Calu3 (cell line): ENCODE measurements around the gene TSSK1B. TPM values are rescaled to one million over a fixed set of nuclear protein-coding genes. Genes with fewer than 3 reads are reported as not detected.
"Not testable (repeated sequence)": the region's sequence is repeated elsewhere in the genome, so short reads cannot be mapped to it uniquely, and the experiment has no call there.

ENCODE experiments used
- BruUV-seq: library from RNA; stranded (reverse); fragments of 400-500 nt; replicated peaks from 2 replicates; lab custom pipeline; 2021; lab: Mats Ljungman, UMichigan
- CTCF ChIA-PET: fragments of 300-600 bp; sonication (Branson Sonifier 250); formaldehyde crosslinking; loops from one replicate; lab custom pipeline; 2022; ENCODE audit warnings: antibody characterized with exemption; lab: Charles Lee
- DNase-seq: peaks from one replicate; pipeline ENCODE4 v3.0.0; 2022
- H3K27ac Mint-ChIP-seq: one replicate; pipeline ENCODE4 v1.8.0; 2022; ENCODE audit warnings: mixed read lengths; ENCODE audit not compliant: unreplicated experiment
- H3K27me3 Mint-ChIP-seq: one replicate; pipeline ENCODE4 v1.8.0; 2022; ENCODE audit warnings: mixed read lengths; ENCODE audit not compliant: unreplicated experiment
- H3K36me3 Mint-ChIP-seq: one replicate; pipeline ENCODE4 v1.8.0; 2022; ENCODE audit warnings: mild to moderate bottlenecking, moderate library complexity, mixed read lengths; ENCODE audit not compliant: insufficient read depth, unreplicated experiment
- H3K4me1 Mint-ChIP-seq: one replicate; pipeline ENCODE4 v1.8.0; 2022; ENCODE audit warnings: mild to moderate bottlenecking, low read depth, mixed read lengths; ENCODE audit not compliant: unreplicated experiment
- H3K4me3 Mint-ChIP-seq: one replicate; pipeline ENCODE4 v1.8.0; 2022; ENCODE audit warnings: mild to moderate bottlenecking, low read depth, moderate library complexity, mixed read lengths; ENCODE audit not compliant: unreplicated experiment
- H3K9me3 Mint-ChIP-seq: one replicate; pipeline ENCODE4 v1.8.0; 2022; ENCODE audit warnings: low read depth, mixed read lengths; ENCODE audit not compliant: unreplicated experiment
- intact Hi-C: fragments of 100-400 bp; cut with micrococcal nuclease; formaldehyde crosslinking; loops from one replicate; pipeline ENCODE4 v1.10.0; 2022; ENCODE audit not compliant: unreplicated experiment
- total RNA-seq: library from RNA; stranded (reverse); gene quantifications from 2 replicates; pipeline ENCODE4 v1.2.3, GENCODE V29; 2022
- TF ChIP-seq, protein P1 (sequence below): fragments of 200-600 bp; IDR thresholded peaks from one replicate; pipeline ENCODE4 v1.8.0; 2022; ENCODE audit warnings: antibody characterized with exemption; ENCODE audit not compliant: unreplicated experiment

Gene TSSK1B
- total RNA-seq, 1 experiment from 2014 or later, result not detected

DNA sequence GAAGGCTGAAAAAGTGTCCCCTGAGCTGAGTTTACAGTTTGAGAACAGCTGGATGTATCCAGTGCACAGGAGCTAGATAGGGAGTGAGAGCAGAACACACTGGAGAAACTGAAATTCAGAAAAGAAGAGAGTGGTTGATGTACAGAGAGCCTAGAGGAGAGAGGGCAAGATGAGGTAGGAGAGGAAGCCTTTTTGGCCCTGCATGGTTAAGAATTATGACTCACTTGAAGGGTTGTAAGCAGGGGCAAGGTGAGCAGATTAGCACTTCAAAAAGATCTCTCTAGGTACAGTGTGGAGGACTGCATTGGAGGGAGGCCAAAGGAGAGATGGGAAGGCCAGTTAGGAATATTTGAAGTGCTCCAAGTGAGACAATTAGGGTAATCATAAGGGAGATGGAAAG, 28.2 kb upstream of the TSSK1B start:
- CTCF ChIA-PET, result no interaction called here
- Mint-ChIP-seq H3K27me3 (no peaks in the 10 kb centered on the region), H3K27ac (no peak overlapping the region), H3K4me3 (no peak overlapping the region), H3K4me1 (no peaks in the 10 kb centered on the region), H3K9me3 (no peaks in the 10 kb centered on the region), H3K36me3 (no peaks in the 10 kb centered on the region)
- intact Hi-C loops, result no loop called here
- TF ChIP-seq, protein P1, sequence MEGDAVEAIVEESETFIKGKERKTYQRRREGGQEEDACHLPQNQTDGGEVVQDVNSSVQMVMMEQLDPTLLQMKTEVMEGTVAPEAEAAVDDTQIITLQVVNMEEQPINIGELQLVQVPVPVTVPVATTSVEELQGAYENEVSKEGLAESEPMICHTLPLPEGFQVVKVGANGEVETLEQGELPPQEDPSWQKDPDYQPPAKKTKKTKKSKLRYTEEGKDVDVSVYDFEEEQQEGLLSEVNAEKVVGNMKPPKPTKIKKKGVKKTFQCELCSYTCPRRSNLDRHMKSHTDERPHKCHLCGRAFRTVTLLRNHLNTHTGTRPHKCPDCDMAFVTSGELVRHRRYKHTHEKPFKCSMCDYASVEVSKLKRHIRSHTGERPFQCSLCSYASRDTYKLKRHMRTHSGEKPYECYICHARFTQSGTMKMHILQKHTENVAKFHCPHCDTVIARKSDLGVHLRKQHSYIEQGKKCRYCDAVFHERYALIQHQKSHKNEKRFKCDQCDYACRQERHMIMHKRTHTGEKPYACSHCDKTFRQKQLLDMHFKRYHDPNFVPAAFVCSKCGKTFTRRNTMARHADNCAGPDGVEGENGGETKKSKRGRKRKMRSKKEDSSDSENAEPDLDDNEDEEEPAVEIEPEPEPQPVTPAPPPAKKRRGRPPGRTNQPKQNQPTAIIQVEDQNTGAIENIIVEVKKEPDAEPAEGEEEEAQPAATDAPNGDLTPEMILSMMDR, result no peak
- BruUV-seq, result no TSS peak
- no peak for DNase-seq

DNA sequence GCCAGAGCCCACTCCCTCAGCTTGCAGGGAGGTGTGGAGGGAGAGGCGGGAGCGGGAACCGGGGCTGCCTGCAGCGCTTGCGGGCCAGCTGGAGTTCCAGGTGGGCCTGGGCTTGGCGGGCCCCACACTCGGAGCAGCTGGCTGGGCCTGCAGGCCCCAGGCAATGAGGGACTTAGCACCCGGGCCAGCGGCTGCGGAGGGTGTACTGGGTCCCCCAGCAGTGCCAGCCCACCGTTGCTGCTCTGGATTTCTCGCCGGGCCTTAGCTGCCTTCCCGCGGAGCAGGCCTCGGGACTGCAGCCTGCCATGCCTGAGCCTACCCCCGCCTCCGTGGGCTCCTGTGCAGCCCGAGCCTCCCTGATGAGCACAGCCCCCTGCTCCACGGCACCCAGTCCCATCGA, 22.3 kb upstream of the TSSK1B start:
- H3K36me3 Mint-ChIP-seq, H3K4me1 Mint-ChIP-seq, CTCF ChIA-PET, H3K4me3 Mint-ChIP-seq, BruUV-seq, H3K27me3 Mint-ChIP-seq, H3K9me3 Mint-ChIP-seq, DNase-seq, H3K27ac Mint-ChIP-seq, intact Hi-C loops: not testable (repeated sequence)

GRCh38 chr5:113452941-113453340, 18.2 kb upstream of the TSSK1B start:
- H3K4me1 Mint-ChIP-seq, result no peaks in the 10 kb centered on the region
- CTCF ChIA-PET, result no interaction called here

DNA sequence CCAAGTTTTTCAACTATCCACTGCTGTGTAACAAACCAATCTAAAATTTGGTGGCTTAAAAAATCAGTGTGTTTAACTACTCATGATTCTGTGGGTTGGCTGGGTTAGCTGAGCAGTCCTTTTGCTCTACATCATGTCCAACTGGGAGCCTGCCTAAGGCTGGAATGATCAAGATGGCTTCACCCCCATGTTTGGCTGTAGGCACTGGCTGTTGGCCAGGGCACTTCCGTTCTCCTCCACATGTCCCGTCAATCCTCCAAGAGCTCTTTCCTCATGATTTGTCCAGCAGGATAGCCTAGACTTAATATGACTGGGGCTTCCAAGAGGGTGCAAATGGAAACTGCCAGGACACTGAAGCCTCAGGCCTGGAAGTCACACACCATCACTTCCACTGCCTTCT, 17.0 kb upstream of the TSSK1B start:
- no peak overlapping the region for H3K4me3 Mint-ChIP-seq
- no peak for DNase-seq
- TF ChIP-seq, protein P1, result no peak
- BruUV-seq, result no TSS peak
- no peak overlapping the region for H3K27ac Mint-ChIP-seq
- no peaks in the 10 kb centered on the region for H3K9me3 Mint-ChIP-seq
- no peaks in the 10 kb centered on the region for H3K36me3 Mint-ChIP-seq
- intact Hi-C loops, result no loop called here
- no peaks in the 10 kb centered on the region for H3K4me1 Mint-ChIP-seq
- no peaks in the 10 kb centered on the region for H3K27me3 Mint-ChIP-seq
- CTCF ChIA-PET, result no interaction called here

More at GRCh38 chr5:113452941-113453340, 18.2 kb upstream of the TSSK1B start:
- intact Hi-C loops, result no loop called here
- no TSS peak for BruUV-seq
- no peak for DNase-seq
- Mint-ChIP-seq H3K4me3 (no peak overlapping the region), H3K9me3 (no peaks in the 10 kb centered on the region), H3K27ac (no peak overlapping the region), H3K36me3 (no peaks in the 10 kb centered on the region), H3K27me3 (no peaks in the 10 kb centered on the region)
- TF ChIP-seq, protein P1, result no peak

- intact Hi-C loops, result no loop called here
- no peaks in the 10 kb centered on the region for H3K27me3 Mint-ChIP-seq
- no peak overlapping the region for H3K27ac Mint-ChIP-seq
- H3K4me1 Mint-ChIP-seq, result no peaks in the 10 kb centered on the region
- DNase-seq, result no peak
- H3K9me3 Mint-ChIP-seq, result no peaks in the 10 kb centered on the region
- CTCF ChIA-PET, result no interaction called here
- no peaks in the 10 kb centered on the region for H3K36me3 Mint-ChIP-seq
- TF ChIP-seq, protein P1, result no peak
- H3K4me3 Mint-ChIP-seq, result no peak overlapping the region
- no TSS peak for BruUV-seq
Observed at GRCh38 chr5:113450929-113451328, 16.1 kb upstream of the TSSK1B start.
